Natural killer cell (primary cell): ENCODE results near the gene ABCD4. TPM values are rescaled to one million over a fixed set of nuclear protein-coding genes. Genes with fewer than 3 reads are reported as not detected.

ENCODE experiments used
- ATAC-seq, 3 donors: fragments of 150-1000 bp in 2 of 3; fragments of 200-7000 bp in 1 of 3; cut with Tn5 transposase; 1 replicate in 1 of 3; 2 replicates in 2 of 3; pipeline ENCODE4 v1.10.0; 2021; ENCODE audit warnings: mild to moderate bottlenecking in 2 of 3, moderate library complexity in 2 of 3
- DNase-seq, 2 donors: peaks; one replicate each; pipeline versions ENCODE4 v3.0.0 to v3.0.0-alpha.2; 2013 to 2021; ENCODE audit warnings: mixed read lengths in 1 of 2
- H3K27ac ChIP-seq: one replicate; pipeline ENCODE4 v1.5.1; 2013; ENCODE audit warnings: mild to moderate bottlenecking, low read length
- H3K27me3 ChIP-seq: one replicate; pipeline ENCODE4 v1.6.1; 2013; ENCODE audit warnings: low read length; ENCODE audit not compliant: control insufficient read depth, insufficient read depth
- H3K36me3 ChIP-seq: one replicate; pipeline ENCODE4 v1.6.1; 2013; ENCODE audit warnings: low read length; ENCODE audit not compliant: control insufficient read depth, insufficient read depth
- H3K4me1 ChIP-seq: one replicate; pipeline ENCODE4 v1.6.1; 2013; ENCODE audit warnings: low read length; ENCODE audit not compliant: control insufficient read depth, insufficient read depth
- H3K4me3 ChIP-seq: one replicate; pipeline ENCODE4 v1.5.1; 2013; ENCODE audit warnings: low read length
- H3K9me3 ChIP-seq: one replicate; pipeline ENCODE4 v1.6.1; 2013; ENCODE audit warnings: low read length; ENCODE audit not compliant: control insufficient read depth, insufficient read depth
- H3K27ac Mint-ChIP-seq, 2 donors: one replicate each; pipeline ENCODE4 v1.8.0; 2022; ENCODE audit warnings: mild to moderate bottlenecking in 2 of 2, mixed read lengths in 2 of 2, moderate library complexity in 1 of 2
- H3K27me3 Mint-ChIP-seq, 2 donors: one replicate each; pipeline ENCODE4 v1.8.0; 2022; ENCODE audit warnings: low read depth in 2 of 2, mixed read lengths in 2 of 2
- H3K36me3 Mint-ChIP-seq: one replicate; pipeline ENCODE4 v1.8.0; 2022; ENCODE audit warnings: mixed read lengths
- H3K4me1 Mint-ChIP-seq, 2 donors: one replicate each; pipeline ENCODE4 v1.8.0; 2022; ENCODE audit warnings: mixed read lengths in 2 of 2
- H3K4me3 Mint-ChIP-seq: one replicate; pipeline ENCODE4 v1.8.0; 2022; ENCODE audit warnings: mild to moderate bottlenecking, moderate library complexity, mixed read lengths
- H3K9me3 Mint-ChIP-seq, 2 donors: one replicate each; pipeline ENCODE4 v1.8.0; 2022; ENCODE audit warnings: mixed read lengths in 2 of 2
- WGBS: methylation state at CpG from one replicate; pipeline ENCODE4 v1.1.7; 2013; ENCODE audit warnings: missing lambda C conversion rate; ENCODE audit not compliant: insufficient coverage; 5-methylcytosine and 5-hydroxymethylcytosine counted together
- intact Hi-C: fragments of 100-400 bp; cut with micrococcal nuclease; formaldehyde crosslinking; loops from one replicate; pipeline ENCODE4 v1.14.2; 2022
- total RNA-seq, 4 donors: library from RNA; stranded (reverse); fragments of 120-200 nt in 1 of 4; gene quantifications; one replicate each; pipeline versions ENCODE4 v1.2.3 to v1.2.4, GENCODE V29; 2013 to 2022
- TF ChIP-seq, protein P1 (sequence below): fragments of 200-600 bp; IDR thresholded peaks from one replicate; pipeline ENCODE4 v1.8.0; 2022; ENCODE audit warnings: antibody characterized with exemption

Gene ABCD4
- total RNA-seq, 3 donors from 2014 or later (not counting 1 experiment from before 2014, with no cell fraction given): 78.3 to 99.6 (median 92.8) TPM

DNA sequence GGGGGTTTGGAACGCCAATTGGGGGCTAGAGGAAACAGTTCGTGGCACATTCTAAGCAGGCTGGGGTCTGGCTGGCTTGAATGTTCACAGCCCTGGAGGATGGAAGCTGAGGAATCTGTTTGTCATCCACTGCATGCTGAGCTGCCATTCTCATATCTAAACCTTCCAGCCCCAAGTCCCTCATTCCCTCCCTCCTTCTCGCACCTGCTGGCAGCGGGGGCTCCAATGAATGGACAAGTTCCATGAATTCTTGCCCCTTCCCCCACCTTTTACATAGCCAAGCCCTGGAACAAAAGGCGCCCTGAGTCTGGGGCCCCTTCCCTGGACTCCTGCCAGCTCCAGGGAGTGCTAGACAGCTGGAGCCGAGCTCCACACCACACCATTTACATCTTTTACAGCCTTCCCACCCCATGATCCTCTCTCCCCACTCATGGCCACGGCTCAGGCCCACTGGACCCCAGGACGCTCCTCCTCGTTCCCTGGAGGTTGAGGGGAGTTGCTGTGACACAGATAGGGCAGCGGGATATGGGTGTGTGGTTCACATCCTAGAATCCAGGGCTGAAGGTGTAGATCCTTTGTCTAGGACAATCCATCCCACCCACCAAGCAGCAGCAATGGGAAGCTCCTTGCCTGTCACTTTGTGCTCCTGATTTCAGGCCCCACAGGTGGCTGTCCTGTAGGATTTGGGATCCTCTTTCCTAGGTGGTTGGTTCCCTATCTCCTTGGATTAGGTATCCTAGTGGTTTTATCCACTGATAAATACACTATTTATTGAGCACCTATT lies 23.8 kb upstream of the ABCD4 start:
- Mint-ChIP-seq H3K36me3 (no peaks in the 10 kb centered on the region), H3K27ac (no peak overlapping the region), H3K9me3 (no peaks in the 10 kb centered on the region), H3K4me3 (no peak overlapping the region), H3K27me3 (peaks cover 7 to 9% of the 10 kb centered on the region in 2 donors), H3K4me1 (no peaks in the 10 kb centered on the region)
- H3K9me3 ChIP-seq: no peaks in the 10 kb centered on the region
- no peaks in the 10 kb centered on the region for H3K36me3 ChIP-seq
- H3K27ac ChIP-seq: no peak overlapping the region
- no peaks in the 10 kb centered on the region for H3K4me1 ChIP-seq
- intact Hi-C loops: no loop called here
- 58% methylated on average over 6 of the region's 10 CpGs for WGBS
- no peak overlapping the region for H3K4me3 ChIP-seq
- TF ChIP-seq, protein P1, sequence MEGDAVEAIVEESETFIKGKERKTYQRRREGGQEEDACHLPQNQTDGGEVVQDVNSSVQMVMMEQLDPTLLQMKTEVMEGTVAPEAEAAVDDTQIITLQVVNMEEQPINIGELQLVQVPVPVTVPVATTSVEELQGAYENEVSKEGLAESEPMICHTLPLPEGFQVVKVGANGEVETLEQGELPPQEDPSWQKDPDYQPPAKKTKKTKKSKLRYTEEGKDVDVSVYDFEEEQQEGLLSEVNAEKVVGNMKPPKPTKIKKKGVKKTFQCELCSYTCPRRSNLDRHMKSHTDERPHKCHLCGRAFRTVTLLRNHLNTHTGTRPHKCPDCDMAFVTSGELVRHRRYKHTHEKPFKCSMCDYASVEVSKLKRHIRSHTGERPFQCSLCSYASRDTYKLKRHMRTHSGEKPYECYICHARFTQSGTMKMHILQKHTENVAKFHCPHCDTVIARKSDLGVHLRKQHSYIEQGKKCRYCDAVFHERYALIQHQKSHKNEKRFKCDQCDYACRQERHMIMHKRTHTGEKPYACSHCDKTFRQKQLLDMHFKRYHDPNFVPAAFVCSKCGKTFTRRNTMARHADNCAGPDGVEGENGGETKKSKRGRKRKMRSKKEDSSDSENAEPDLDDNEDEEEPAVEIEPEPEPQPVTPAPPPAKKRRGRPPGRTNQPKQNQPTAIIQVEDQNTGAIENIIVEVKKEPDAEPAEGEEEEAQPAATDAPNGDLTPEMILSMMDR: no peak
- H3K27me3 ChIP-seq: no peaks in the 10 kb centered on the region
- ATAC-seq: no peak
- no peak for DNase-seq

DNA sequence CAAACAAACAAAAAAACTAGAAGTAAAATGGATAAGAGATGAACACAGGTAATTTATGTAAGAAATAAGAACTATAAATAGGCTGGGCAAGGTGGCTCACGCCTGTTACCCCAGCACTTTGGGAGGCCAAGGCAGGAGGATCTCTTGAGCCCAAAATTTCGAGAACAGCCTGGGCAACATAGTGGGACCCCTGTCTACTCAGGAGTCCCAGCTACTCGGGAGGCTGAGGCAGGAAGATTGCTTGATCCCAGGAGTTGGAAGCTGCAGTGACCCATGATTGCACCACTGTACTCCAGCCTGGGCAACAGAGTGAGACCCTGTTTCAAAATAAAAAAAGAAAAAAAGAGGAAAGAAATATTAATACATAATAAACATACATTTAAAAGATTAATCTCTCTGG lies 22.7 kb upstream of the ABCD4 start:
- H3K27ac Mint-ChIP-seq: no peak overlapping the region
- H3K9me3 Mint-ChIP-seq: no peaks in the 10 kb centered on the region
- peaks cover 9 to 12% of the 10 kb centered on the region in 2 donors for H3K27me3 Mint-ChIP-seq
- no peak overlapping the region for H3K4me3 Mint-ChIP-seq
- H3K36me3 Mint-ChIP-seq: no peaks in the 10 kb centered on the region
- Histone ChIP-seq H3K36me3 (no peaks in the 10 kb centered on the region), H3K4me3 (no peak overlapping the region), H3K9me3 (no peaks in the 10 kb centered on the region), H3K27me3 (no peaks in the 10 kb centered on the region), H3K4me1 (no peaks in the 10 kb centered on the region), H3K27ac (no peak overlapping the region)
- 79% methylated on average over 3 of the region's 3 CpGs for whole genome bisulfite sequencing
- no peaks in the 10 kb centered on the region for H3K4me1 Mint-ChIP-seq
- DNase-seq (no peak), ATAC-seq (no peak)
- TF ChIP-seq, protein P1: no peak
- intact Hi-C loops: no loop called here

DNA sequence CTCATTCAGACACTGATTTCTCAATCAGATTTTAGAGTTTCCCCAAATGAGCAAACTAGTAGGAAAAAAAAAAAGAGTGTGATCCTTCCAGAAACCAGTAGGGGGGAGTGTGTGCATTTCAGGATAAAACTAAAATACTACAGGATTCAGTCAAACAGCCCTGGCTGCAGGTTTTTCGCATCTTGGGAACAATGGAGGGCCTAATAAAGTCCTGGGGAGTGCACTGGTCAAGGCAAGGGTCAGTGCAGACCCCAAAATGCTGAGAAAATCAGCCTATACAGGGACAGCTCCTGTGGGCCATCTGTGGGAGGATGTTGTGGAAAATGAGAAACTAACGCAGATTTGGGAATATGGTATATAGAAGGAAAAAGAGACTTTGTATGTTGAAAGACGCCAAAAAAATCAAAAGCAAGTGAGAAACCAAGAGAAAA lies 22.2 kb upstream of the ABCD4 start:
- no peak overlapping the region for H3K4me3 Mint-ChIP-seq
- no peak overlapping the region for H3K27ac Mint-ChIP-seq
- no peaks in the 10 kb centered on the region for H3K4me1 Mint-ChIP-seq
- Histone ChIP-seq H3K9me3 (no peaks in the 10 kb centered on the region), H3K4me1 (no peaks in the 10 kb centered on the region), H3K27ac (no peak overlapping the region), H3K36me3 (no peaks in the 10 kb centered on the region), H3K4me3 (no peak overlapping the region), H3K27me3 (no peaks in the 10 kb centered on the region)
- intact Hi-C loops: no loop called here
- peak in 1 of 2 donors; percentile 15 for DNase-seq
- ATAC-seq: no peak
- TF ChIP-seq, protein P1: peak; percentile 52
- peaks cover 9 to 12% of the 10 kb centered on the region in 2 donors for H3K27me3 Mint-ChIP-seq
- H3K36me3 Mint-ChIP-seq: no peaks in the 10 kb centered on the region
- WGBS: 68% methylated on average over 3 of the region's 3 CpGs
- H3K9me3 Mint-ChIP-seq: no peaks in the 10 kb centered on the region

DNA sequence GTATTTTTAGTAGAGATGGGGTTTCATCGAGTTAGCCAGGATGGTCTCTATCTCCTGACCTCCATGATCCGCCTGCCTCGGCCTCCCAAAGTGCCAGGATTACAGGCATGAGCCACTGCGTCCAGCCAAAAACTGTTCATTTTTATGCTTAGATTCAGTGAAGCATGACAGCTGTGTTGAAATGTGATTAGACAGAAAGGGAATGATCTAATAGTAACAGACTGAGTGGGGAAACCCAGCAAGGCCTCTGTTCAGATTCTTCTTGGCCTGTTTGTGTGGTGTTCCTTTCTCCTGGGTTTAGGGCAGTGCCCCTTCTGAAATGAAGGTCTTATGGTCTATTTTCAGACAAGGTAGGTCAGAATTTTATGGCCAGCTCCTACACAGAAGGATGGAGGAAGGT lies 11.8 kb upstream of the ABCD4 start:
- Histone ChIP-seq H3K9me3 (no peaks in the 10 kb centered on the region), H3K4me1 (no peaks in the 10 kb centered on the region), H3K36me3 (no peaks in the 10 kb centered on the region), H3K4me3 (no peak overlapping the region), H3K27ac (no peak overlapping the region), H3K27me3 (no peaks in the 10 kb centered on the region)
- 99% methylated on average over 4 of the region's 4 CpGs for WGBS
- TF ChIP-seq, protein P1: no peak
- H3K27ac Mint-ChIP-seq: no peak overlapping the region
- ATAC-seq (no peak), DNase-seq (no peak)
- intact Hi-C loops: no loop called here
- H3K4me3 Mint-ChIP-seq: no peak overlapping the region
- H3K4me1 Mint-ChIP-seq: no peaks in the 10 kb centered on the region
- H3K9me3 Mint-ChIP-seq: no peaks in the 10 kb centered on the region
- H3K27me3 Mint-ChIP-seq: peaks cover 0 to 7% of the 10 kb centered on the region in 2 donors
- H3K36me3 Mint-ChIP-seq: no peaks in the 10 kb centered on the region
